ENCODE data around the gene ARHGAP6.

Gene ARHGAP6

DNA sequence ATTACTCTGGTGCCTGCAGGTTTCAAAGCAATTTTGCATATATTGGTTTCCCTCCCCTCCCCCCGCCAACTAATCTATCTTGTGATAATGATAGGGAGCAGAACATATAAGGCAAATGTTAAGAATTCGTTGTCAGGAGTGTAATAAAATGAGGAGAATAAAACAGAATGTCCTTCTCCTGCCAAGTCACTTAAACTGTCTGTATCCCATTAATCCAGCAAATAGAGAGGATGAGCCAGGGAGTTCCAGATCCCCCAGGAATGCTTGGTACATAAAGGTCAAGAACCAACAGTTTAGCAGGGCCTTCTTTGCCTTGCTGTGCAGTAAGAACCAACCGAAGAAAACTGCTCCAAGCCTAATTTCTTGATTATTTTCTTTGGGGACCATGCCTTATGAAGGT, 231.1 kb downstream of the ARHGAP6 start:
- in situ Hi-C loops (cut with MboI; ENCODE audit: low sequenced_read_pairs), result no loop called here

GRCh38 chrX:11431786-11432185, 233.9 kb downstream of the ARHGAP6 start:
- in situ Hi-C loops (cut with MboI; ENCODE audit: low sequenced_read_pairs), result no loop called here

DNA sequence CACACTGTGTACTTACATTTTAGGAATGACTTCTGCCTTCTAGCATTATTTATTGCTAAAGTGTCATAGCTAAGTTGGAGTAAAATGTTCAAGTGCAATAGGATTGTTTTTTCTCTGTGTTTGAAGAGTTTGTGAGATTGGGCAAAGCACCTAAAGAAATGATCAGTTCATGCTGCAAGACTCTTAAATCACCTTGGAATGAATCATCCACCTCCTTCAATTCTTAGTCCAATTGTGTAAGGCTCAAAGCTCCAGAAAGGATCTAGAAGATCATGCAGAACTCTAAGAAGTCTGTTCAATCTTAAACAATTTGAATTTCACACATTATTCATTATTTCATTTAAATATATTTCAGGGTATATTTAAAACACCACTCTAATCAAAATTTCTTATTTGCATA, 235.4 kb downstream of the ARHGAP6 start:
- in situ Hi-C loops (cut with MboI; ENCODE audit: low sequenced_read_pairs), result no loop called here

GRCh38 chrX:11429538-11430085, 236.1 kb downstream of the ARHGAP6 start:
- in situ Hi-C loops (cut with MboI; ENCODE audit: low sequenced_read_pairs), result no loop called here

GRCh38 chrX:11427453-11428071, 238.2 kb downstream of the ARHGAP6 start:
- in situ Hi-C loops (cut with MboI; ENCODE audit: low sequenced_read_pairs), result no loop called here

DNA sequence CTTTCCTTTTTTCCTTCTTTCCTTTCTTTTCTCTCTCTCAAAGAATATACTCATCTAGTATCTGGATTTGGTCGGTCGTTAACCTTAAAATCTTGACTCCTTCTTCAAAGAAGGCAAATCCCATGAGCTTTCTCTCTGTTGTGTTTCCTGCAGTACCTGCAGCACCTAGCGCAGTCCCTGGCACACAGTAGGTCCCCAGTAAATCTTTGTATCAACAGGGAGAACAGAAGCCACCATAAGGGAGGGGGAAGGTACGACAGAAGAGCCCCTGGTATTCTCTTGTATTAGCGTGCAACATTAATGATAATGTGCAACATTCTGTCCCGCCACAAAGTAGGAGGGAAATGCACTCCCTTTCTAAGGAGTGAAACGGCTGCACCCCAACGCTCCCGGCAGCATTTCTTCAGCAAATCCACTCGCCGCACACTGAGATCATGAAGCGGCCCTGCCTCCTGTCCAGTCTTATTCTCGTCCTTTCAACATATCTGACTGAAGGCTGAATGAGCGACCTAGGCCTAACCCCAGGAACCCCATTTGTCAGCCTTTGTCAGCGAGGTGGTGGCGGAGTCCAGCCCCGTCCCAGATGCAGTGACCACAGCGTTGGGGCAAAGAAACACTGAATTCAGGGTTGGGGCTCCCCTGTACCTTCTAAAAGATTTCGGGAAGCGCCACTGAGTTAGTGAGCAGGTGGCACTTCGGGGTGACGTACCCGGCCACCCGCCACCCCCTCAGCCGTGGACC, 238.8 kb downstream of the ARHGAP6 start:
- in situ Hi-C loops (cut with MboI; ENCODE audit: low sequenced_read_pairs), result no loop called here

DNA sequence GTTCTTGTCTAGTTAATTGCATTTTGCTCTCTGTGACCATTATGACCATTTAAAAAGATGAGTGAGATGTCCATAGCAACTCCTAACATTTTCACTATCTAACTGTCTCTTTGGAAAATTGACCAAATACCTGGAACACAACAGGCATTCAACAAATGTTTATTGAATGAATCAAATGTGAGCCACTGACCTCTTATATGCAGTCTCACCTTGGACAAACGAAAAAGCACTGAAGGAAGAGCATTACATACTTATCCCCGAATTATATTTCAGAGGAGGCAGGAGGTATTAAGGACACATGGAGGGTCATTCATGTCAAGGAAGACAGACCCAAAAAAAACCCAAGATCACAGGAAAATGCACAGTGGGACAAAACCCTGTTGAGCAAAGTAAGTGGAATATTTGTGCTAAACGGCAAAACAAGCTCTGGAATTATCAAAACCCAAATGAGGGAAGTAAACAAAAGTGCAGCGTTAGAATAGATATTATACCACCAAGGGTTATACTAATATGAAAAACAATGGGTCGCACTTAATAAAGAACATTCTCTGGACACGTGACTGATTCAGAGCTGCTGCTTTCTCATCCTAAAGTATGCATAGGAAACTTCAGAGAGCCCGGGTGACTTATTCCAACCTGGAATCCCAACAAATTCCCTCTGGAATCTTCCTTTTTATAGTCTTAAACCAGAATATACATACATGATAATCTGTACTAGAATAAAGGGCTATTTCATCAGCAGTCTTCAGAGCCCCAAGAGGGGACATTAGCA, 240.6 kb downstream of the ARHGAP6 start:
- in situ Hi-C loops (cut with MboI; ENCODE audit: low sequenced_read_pairs), result no loop called here

GRCh38 chrX:11423949-11424348, 241.8 kb downstream of the ARHGAP6 start:
- in situ Hi-C loops (cut with MboI; ENCODE audit: low sequenced_read_pairs), result no loop called here

DNA sequence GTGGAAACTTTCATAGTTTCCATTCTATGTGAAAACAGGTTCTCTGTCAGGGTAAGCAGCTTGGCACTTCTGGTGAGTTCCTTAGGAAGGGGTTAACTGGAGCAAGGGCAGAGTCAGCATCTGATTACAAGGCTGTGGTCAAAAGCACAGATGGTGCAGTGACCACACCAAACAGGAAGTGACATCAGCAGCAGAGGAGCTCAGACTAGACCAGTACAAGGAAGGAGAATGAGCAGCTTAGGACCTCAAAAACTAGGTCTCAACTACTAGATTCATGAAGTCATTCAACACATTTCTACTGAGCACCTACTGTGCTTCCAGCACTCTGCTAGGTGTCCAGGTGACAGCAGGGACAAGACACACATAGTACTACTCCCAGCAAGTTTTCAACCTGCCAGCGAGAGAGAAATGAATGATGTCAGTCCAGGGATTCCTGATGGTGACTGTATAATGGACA, 242.3 kb downstream of the ARHGAP6 start:
- in situ Hi-C loops (cut with MboI; ENCODE audit: low sequenced_read_pairs), result no loop called here

- in situ Hi-C loops (cut with MboI; ENCODE audit: low sequenced_read_pairs), result no loop called here
Observed at GRCh38 chrX:11422525-11422857, 243.2 kb downstream of the ARHGAP6 start.

GRCh38 chrX:11421805-11422524, 243.8 kb downstream of the ARHGAP6 start:
- in situ Hi-C loops (cut with MboI; ENCODE audit: low sequenced_read_pairs), result no loop called here

DNA sequence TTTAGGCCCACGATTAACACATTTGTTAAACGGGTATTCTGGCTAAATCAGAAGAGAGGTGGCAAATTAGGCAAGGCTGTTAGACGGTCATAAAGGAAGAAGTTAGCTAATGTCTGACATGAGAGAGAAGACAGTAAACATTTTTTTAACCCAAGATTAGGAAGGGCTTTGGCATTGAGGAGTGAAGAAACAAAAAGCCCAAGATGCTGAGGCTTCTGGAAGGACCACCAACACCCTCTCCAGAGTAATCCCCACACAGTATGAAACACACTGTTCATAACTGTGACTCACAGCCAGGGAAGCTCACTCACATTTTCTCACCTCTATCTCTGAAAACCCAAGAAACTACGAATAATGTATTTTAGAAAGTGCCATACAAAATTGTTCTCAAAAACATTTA, 244.9 kb downstream of the ARHGAP6 start:
- in situ Hi-C loops (cut with MboI; ENCODE audit: low sequenced_read_pairs), result no loop called here

DNA sequence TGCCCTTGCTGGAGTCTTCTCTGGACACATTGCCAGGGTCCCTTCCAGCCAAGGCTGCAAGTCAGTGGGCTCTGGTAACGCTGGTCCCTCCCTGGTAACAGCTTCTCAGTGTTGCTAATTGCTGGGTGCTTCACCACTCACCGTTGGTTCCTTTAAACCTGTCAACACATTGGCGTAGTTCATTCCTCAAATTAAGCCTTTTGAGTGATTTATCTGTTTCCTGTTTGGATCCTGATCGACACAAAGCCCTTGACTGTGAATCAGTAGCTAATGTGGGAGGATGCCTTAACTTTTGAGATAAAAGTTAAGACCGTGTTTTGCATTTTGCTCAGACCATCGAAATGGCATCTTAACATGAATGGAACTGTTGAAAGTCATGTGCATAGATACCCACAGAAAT, 246.6 kb downstream of the ARHGAP6 start:
- in situ Hi-C loops (cut with MboI; ENCODE audit: low sequenced_read_pairs), result no loop called here

- in situ Hi-C loops (cut with MboI; ENCODE audit: low sequenced_read_pairs), result no loop called here
Observed at GRCh38 chrX:11416600-11416999, 249.1 kb downstream of the ARHGAP6 start.

DNA sequence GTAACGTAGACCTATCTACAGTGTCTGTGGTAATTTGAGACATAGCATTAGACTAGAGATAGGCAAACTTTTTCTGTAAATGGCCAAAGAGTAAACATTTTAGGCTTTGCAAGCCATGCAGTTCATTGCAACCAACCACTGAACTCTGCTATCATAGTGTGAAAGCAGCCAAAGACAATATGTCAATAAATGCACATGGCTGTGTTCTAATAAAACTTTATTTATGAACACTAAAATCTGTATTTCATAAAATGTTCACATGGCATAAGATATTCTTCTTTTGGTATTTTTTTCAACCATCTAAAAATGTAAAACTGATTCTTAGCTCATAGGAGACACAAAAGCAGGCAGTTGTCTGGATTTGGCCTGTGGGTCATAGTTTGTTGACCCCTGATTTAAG, 251.6 kb downstream of the ARHGAP6 start:
- in situ Hi-C loops (cut with MboI; ENCODE audit: low sequenced_read_pairs), result no loop called here

DNA sequence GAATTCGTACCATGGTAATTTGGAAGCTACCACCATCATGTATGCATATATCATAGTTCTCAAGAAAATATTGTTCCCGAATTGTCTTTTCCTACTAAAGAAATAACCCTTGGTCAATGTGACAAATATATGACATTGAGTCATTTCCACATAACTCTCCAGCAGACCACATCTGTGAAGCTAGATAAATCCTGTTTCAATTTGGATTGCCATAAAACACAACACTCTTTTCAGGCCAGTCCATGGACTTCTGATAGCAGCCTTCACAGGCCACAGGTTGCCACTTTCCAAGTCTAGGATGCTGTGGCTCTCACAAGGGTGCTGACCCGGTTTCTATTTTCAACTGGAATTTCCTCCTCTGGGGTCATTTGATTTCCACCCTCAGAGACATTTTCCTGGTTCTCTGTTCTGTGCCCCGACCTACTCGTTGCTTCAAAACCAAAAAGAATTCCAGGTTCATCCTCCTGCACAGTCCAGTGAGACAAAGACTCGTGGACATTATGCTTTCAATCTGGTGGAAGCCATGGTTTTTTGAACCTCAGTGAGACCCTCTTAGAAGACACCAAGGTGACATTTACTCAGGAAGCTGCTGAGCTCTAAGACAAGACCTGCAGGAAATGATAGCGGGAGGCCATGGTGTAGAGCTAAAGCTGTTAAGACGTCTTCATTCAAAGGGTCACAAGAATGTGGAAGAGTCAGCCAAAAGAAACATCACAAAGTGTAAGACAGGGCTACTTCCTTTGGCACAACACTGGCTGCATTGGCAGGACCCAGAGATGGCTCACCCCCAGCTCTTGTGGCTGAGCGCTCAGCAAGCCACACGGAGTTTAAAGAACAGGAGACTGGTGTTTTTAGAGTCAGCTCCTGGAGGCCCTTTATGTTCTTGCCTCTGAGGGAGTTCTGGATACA, 252.8 kb downstream of the ARHGAP6 start:
- in situ Hi-C loops (cut with MboI; ENCODE audit: low sequenced_read_pairs), result no loop called here

- in situ Hi-C loops (cut with MboI; ENCODE audit: low sequenced_read_pairs), result no loop called here
Observed at GRCh38 chrX:11409957-11410356, 255.8 kb downstream of the ARHGAP6 start.

- in situ Hi-C loops (cut with MboI; ENCODE audit: low sequenced_read_pairs), result no loop called here
Observed at GRCh38 chrX:11408783-11409182, 256.9 kb downstream of the ARHGAP6 start.

DNA sequence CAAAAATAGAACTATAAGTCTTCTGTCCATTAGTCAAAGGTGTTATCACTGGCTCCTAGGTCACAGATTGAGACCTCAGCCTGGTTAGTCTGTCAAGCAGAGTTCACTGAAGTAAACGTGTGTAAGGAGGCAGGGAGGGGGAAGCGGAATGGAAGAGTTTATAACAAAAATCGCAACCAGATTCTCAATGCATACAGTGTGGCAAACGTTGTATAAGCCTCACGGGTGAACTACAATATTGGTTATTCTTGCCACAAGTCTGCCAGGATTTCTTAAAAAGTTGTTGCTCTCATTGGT, 257.7 kb downstream of the ARHGAP6 start:
- in situ Hi-C loops (cut with MboI; ENCODE audit: low sequenced_read_pairs), result no loop called here

All from HL-60/S4 (cell line).